Measurements from ENCODE around the gene ANTXR2.

The ANTXR2 gene

DNA sequence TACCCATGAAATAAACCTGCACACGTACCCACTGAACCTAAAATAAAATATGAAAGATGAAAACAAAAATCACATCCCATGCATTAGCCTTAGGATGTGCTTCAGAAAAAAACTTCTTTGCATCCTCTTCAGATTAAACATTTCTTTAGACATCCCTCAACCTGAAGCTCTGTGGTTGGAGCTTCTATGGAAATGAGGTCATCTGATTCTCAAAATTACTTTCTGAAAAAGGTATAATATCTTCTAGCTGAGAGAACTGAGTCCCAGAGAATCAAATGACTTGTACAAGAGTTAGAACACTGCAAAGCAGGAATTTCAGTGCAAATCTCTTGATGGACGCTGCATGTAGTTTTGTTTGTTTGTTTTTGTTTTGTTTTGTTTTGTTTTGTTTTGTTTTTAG lies 19.1 kb upstream of the ANTXR2 start:
- no peak for DNase-seq (ENCODE audit: low spot score)

DNA sequence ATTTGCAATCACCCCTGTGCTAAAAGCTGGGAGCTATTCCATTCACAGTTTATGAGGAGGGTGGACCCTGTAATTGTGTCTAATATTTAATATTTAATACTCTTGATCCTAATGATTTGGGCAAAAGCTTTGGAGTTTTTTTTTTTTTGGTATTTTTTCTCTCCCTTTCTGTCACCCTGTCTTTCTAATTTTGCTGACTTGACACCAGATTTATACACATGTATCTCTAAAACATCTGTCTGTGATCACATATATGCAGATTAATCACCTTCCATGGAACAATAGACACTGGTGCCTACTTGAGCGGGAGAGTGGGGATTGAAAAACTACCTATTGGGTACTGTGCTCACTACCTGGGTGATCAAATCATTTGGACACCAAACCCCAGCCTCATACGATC lies 18.7 kb upstream of the ANTXR2 start:
- no peak for DNase-seq (ENCODE audit: low spot score)

DNA sequence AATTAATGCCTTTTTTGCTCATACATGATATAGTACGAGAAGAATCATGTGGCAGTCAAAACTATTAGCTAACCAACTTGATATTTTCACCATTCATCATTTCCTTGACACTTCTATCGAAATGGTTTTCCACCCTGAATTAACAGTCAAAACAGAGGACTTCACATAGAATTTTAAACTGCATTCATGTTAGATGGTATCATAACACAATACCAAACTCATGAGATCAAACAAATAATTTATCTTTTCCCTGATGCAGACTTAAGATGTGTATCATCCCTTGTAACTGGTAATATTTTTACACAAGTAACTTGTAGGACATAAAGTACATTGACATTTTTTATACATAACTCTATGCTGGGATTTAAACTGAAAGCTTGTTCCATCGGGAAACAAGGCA lies 18.2 kb upstream of the ANTXR2 start:
- no peak for DNase-seq (ENCODE audit: low spot score)

DNA sequence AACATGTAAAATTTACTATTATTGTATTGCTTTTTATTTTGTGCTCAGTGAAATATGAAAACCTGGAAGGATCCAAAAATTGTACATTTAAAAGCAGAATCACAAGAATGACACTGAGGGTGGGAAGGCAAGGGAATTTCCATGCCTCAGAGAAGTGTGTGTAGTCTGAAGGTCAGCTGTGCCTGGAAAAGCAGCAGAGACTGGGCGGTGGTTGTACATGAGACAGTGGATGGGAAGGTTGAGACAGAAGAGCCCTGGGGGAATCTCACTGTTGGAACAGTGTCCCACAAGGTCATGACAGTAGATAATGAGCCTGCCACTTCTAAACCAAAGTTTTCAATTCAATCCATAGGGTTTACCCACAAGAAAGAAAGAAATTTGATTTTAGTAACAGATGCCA lies 17.1 kb upstream of the ANTXR2 start:
- DNase-seq (ENCODE audit: low spot score): no peak

DNA sequence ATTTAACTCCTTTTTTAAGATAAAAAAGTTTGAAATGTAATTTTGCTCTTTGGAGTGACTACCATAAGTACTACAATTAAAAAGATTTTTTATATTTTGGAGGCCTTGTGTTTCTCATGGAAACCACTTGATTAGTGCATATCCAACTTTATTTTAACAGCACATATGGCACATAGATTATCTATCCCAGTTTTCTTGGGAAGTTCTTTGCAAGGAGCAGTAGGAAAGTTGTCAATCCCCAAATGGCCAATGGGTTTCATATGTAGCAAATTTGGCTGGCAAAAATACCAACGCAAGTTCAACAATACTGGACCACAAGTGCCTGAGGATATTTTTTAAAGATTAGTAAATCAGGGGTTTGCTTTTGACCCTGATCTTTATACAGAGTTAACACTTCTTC lies 15.4 kb upstream of the ANTXR2 start:
- no peak for DNase-seq (ENCODE audit: low spot score)

DNA sequence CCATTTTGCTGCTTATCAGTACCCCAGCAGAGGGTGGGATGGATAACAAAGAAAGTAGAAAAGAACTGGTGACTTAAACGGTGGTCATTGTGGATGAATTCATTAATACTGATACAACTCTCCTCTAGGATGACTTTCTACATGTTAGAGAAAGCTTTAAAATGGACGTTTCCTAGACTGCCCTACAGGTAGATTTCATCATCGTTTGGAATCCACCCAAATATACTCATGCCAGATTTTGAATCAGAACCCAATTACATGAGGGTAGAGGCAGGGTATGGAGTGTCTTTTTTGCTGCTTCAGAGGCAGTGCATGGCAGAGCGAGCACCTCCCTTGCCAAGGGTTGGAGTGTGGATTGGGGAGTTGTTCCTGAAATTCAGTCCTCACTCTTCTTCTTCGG lies 13.3 kb upstream of the ANTXR2 start:
- no peak for DNase-seq (ENCODE audit: low spot score)

DNA sequence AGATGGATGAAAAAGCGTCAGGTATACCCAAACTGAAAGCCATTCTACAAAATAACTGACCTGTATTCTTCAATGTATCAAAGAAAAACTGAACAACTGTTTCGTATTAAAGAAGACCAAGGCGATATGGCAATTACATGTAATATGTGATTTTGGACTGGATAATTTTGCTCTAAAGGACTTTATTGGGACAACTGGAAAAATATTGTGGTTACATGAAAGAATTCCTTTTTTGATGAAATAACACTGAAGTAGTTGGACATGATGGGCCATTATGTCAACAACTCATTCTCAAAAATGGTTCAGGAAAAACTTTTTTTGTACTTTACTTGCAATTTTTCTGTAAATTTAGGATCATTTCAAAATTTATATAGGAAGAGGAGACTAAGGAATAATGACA lies 12.1 kb upstream of the ANTXR2 start:
- no peak for DNase-seq (ENCODE audit: low spot score)

DNA sequence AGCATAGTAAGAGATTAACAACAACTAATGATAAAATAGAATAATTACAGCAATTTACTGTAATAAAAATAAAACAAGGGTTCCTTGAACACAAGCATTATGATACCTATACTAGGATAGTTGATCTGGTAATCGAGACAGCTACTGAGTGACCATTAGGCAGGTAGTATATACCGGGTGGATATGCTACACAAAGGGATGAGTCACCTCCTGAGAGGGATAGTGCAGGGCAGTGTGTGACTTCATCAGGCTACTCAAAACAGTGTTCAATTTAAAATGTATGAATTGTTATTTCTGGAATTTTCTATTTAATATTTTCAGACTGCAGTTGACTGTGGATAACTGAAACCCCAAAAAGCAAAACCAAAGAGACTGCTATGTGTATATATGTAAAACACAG lies 9.7 kb upstream of the ANTXR2 start:
- DNase-seq (ENCODE audit: low spot score): no peak

DNA sequence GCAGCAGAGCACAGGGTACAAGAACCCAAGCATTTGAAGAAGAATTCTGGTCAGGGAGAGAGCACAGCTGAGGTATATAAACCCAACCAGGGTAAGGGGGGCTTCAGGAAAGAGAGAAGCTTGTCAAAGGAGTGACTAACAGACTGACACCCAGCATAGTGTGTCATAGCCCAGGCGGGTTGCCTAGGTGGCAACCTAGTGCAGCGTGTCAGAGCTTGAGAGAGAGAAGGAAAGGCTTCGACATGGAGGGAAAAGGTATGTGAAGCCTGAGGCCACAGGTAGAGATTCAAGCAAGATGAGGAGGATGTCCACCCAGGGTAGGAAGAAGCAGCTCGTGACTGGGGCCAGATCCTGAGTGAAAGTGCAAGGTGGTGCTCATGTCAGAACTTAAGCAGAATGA lies 8.5 kb upstream of the ANTXR2 start:
- no peak for DNase-seq (ENCODE audit: low spot score)

DNA sequence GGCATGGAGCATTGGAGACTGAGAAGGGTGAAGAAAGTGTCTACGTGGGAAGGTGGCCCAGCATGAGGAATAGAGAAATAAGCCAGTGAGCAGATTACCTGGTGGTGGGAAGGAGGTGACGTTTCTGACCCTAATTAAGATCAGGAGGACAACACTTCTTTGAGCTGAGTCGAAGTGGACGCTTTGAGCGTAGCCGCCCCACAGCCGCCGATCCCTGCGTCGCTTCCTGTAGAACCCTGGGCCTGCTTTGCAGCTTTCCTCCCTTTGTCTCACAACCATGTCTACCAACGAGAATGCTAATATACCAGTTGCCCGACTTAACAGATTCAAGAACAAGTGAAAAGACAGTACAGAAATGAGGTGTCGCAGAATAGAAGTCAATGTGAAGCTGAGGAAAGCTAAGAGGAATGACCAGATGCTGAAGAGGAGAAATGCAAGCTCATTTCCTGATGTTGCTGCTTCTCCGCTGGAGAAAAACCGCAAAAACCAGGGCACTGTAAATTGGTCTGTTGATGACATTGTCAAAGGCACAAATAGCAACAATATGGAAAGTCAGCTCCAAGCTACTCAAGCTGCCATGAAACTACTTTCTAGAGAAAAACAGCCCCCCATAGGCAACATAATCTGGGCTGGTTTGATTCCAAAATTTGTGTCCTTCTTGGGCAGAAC lies 6.4 kb upstream of the ANTXR2 start:
- no peak for DNase-seq (ENCODE audit: low spot score)

DNA sequence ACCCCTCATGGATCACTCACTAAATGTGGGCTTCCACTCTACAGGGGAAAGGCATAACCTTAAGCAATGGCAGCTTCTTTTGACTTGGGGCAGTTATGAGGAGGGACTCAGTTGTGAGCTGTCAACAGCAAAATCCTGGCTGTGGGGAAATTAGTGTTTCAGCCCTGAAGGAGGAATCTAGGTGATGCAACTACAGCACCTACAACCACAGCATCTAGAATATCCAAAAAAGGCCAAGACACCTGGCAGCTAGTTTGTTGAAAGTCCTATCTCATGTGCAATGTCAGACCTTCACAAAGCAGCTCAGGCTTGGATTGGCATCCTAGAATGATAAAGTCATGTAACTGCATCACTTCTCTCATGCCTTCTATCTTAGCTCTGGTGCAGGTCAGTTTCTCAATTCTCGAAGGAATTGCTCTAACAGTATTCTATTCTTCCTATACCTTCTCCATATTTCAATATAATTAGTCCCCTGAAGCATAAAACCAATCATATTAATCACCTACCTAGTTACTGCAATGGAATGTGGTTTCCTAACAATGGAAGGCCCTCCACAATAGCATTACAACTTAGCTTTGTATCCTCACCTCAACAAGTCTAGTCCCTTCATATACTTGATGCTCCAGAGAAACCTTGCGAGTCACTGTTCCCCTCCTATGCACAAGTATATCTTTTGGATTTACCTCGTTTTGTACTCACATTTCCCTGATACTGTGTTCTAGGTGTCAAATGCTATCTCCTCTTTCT lies 5.5 kb upstream of the ANTXR2 start:
- no peak for DNase-seq (ENCODE audit: low spot score)

DNA sequence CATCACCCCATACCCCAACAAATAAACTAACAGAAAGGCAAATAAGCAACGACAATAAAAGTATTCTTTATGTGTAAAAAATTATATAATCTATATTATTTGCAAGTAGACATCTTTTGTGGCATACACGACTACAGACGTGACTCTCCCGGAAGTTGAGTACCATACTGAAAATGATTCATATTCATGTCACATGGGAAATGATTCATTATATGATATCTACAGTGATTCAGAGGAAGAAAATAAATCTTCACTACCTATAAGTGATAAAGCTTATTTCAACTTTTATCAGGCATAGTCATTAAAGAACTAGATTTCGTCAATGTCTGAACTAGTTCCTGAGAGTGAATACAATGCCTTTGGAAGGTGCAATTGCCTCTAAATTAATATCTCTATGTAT lies 4.6 kb upstream of the ANTXR2 start:
- DNase-seq (ENCODE audit: low spot score): no peak

DNA sequence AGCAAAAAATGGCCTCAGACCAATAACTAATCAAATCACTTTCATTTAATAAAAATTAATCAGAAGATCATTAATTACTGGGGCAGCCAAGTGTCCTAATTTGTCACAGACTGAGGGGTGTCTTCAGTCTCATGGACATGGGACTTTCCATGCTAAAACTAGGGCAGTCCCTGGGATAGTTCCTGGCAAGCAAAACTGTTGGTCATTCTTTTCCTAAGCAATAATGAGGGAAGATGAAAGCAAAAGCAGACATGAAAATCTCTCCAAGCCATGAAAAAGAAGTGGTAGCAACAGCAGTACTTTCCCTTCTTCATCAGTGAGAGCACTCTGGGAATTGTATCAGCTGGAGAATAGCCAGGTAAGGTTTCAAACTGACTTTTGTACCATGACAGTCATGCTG lies 3.7 kb upstream of the ANTXR2 start:
- DNase-seq (ENCODE audit: low spot score): no peak

DNA sequence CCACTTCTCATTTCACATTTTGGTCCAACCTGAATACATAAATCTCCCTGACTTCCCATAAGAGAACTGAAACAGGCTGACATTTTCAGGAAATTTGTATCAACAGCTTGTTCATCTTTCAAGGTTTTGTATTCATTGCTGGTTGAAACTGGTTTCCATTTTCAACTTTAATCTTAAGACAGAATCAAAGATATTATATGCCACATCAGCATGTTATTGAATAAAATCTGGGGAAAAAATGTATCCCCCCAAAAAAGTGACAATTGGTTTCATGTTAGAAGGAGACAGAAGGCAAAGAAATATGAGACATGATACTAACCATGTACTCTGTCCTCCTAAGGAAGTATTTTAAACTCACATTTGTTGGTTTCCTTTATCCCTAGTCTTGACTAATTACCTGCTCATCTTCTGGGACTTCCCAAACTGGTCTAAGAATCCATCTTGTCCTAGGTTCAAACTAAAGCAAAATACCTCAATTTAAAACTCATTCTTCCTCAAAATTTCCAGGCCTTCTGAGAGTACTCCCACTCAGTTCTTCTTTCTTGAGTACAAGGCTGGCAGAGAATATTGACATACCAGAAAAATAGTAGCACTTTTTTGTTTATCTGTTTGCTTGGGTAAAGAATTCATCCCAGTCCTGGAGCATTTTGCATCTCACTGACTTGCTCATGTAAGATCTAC lies 3.1 kb upstream of the ANTXR2 start:
- DNase-seq (ENCODE audit: low spot score): no peak

DNA sequence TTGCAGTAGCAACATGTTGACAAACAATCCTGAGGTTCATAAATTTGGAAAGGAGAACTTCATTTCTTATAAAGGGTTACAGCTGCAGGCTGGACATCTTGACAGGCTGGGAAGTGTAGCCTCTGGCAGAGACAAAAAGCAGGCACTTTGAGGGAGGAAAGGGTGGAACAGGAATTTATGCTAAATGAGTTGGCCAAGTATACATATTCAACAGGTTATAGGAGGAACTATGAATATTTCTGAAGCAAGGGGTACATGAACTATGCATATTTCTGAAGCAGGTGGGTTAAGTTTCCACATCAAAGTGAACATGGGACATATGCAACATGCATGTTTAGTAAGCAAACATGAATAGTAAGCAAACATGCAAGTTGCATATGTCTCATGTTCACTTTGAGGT lies 1.6 kb upstream of the ANTXR2 start:
- DNase-seq (ENCODE audit: low spot score): no peak

DNA sequence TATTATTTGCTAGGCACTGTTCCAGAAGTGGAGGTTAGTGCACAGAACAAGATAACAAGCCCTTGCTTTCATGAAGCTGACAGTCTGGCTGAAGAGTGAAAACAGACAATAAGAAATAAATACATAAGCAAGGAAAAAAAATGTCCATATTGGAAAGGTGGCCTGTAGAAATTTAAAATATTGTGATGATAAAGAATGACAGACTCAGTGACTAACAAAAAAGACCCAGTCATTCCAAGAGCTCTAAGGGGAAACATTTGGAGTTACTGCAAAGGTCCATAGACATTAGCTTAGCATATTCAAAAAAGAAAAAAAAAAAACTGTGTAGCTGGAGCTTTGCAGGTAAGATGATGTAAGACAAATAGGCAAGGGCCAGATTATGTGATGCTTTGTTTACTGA lies 1.0 kb upstream of the ANTXR2 start:
- DNase-seq (ENCODE audit: low spot score): no peak

DNA sequence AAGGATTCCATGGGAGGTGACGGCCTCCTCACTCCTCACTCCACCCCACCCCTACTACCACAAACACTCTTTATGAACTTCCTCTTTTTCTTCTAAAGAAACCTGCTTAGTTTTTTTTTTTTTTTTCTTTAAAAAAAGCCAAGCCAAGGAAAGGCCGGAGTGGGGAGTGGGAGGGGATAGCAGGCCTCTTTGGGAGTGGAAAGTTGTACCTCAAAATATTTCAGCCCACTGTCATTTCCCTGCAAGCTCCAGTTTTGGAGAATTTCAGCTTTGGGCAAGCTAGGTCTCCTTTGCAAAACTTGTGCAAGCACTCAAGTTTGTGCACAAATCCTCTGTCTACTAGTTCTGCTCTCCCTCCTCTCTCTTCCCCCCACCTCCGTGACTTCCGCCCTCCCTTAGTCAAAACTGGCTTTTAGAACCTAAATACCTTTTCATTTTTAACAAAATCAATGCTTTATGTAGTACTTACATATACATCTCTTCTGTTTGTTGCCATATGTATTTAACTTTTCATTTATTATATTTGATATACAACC lies 512 bp upstream of the ANTXR2 start:
- DNase-seq (ENCODE audit: low spot score): no peak

DNA sequence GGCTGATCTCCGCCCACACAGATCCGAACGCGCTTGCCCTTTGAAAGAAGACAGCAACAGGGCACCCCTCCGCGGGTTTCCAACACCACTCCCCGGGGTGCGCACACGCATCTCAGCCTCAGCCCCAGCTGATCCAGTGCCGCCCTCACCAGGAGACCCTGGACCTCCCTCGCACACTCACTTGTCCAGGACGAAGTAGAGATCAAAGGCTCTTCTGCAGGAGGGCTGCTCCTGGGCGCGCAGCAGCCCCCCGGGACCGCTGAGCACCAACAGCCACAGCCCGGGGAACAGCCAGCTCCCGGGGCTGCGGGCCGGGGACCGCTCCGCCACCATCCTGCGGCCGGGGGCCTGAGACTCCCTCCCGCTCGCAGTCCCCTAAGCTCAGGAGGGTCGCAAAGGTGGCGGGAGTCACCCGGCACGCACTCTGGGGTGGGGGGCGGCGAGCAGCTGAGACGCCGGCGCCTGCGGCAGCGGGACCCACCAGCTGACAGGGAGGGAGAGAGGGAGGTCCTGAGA lies 743 bp downstream of the ANTXR2 start:
- no peak for DNase-seq (ENCODE audit: low spot score)

DNA sequence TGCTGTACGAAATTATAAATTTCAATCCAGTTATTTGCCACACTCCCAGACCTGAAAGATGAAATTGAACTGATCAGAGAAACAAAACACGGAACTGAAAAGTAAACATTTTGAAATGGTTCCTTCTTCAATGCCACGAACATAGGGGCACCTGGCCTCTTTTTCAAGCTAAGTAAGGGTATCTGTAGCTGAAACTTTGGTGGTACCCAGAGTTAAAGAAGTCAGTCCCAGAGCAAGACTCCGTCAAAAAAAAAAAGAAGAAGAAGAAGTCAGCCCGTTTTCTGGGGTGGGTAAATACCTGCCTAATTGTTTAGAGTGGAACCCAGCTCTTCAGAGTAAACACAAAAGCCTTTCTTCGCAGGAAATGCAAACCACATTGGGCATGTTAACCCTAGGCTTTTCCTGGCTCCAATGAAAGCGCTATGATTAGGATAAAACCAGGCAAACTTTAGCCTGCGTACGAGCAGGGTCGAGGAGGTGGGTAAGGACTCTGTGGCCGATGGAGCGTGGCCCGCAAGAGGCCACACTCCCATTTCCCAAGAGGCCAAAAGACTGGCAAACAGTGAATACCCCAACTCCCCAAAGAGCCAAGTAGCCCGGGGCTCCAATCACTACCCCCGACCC lies 1.3 kb downstream of the ANTXR2 start:
- no peak for DNase-seq (ENCODE audit: low spot score)

DNA sequence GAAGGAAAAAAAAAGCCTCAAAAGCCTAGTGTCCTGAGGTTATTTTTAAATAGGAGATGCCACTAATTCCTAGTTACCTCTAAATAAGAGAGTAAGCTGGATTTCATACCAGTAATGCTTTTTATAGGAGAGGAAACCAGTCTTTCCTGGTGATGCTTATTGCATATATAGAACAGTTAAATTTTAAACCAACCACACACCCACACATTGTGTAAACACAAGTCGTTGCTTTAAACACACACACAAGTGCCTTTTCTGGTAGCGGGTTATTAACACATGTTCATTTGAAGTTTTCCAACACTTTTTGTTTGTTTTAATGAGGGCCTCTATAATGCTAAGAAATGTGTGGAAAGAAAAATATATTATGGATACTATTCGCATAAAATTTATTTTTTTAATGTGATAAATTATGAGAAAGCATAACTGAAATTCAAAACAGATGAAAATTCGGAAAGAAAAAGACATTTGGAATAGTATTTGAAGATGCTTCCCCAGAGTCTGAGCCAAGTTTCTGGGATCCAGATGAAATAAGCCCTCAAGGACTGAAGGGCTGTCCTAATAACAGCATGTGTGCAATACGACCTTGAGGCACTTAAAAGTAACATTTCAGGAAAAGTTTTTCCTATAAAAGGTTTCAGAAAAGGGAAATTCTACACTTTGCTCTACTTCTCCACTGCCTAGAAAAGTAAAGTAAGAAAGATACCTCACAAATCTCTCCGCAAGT lies 2.0 kb downstream of the ANTXR2 start:
- DNase-seq (ENCODE audit: low spot score): peak; percentile 13

DNA sequence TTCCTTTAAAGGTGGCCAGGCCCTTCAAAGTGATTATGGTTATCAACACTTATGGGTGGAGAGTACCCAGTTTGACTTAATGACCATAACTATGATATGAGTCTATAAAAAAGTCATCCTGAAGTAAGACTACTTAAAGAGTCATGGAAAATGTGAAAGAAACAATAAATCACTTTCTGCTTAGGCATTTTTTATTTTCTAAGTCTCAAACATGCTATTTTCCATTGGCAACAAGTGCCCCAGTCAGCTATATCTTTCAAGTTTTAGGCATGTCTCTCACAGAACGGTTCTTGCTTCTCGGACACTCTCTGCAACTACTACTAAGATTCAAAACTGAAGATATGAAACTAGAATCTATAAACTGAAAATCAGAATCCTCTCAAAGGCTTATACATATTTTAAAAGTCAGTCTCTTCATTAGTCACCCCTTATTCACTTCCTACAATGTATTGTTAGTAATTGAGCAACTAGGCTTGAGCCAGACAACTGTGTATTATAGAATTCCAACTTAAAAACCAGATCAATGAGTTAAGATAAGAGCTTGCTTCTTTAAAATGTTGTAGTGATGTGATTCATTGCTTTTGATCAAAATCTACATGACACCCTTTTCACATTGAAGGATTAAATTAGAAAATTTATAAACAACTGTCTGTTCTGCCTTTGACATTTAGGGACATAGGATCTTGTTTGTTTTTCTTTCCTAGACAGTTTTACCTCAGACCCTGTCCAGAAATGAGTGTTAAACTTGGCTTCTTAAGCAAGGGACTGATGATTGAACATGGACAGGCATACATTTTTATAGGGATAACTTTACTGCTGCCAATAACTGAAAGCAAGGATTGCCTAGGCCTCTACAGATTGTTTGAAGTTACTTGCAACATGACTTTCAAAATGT lies 2.9 kb downstream of the ANTXR2 start:
- DNase-seq (ENCODE audit: low spot score): no peak
